Measurements from ENCODE around the gene DNAJC5G.

DNA sequence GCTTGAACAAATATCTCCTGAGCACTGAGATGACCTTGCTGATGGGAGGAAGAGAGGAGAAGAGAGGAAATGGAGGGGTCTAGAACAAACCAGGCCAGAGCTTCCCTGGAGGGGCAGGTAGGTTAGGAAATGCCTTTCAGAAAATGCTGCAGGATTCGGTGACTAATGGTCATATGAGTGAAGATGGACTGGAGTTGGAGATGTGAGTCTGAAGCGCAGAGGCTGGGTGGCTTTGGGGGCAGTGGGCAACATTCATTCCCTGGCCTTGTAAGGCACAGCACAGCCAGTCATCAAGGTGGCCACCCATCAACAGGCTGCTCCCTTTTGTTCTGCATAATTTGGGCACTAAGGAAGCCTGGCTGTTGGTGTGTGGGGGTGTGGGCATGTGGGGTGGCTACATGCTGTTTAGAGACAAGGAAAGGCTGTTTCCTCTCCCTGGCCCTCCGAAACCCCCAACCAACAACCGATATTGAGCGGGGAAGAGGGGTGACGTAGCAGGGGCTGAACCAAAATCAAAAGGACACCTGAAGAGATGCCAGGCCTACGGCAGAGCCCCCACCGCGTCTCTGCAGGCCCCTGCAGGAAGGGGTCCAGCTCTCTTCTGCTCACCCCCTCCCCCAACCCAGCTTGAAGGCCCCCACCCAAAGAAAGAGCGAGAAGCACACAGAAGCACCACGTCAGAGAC lies 13.8 kb upstream of the DNAJC5G start:
- TF ChIP-seq, protein P1, sequence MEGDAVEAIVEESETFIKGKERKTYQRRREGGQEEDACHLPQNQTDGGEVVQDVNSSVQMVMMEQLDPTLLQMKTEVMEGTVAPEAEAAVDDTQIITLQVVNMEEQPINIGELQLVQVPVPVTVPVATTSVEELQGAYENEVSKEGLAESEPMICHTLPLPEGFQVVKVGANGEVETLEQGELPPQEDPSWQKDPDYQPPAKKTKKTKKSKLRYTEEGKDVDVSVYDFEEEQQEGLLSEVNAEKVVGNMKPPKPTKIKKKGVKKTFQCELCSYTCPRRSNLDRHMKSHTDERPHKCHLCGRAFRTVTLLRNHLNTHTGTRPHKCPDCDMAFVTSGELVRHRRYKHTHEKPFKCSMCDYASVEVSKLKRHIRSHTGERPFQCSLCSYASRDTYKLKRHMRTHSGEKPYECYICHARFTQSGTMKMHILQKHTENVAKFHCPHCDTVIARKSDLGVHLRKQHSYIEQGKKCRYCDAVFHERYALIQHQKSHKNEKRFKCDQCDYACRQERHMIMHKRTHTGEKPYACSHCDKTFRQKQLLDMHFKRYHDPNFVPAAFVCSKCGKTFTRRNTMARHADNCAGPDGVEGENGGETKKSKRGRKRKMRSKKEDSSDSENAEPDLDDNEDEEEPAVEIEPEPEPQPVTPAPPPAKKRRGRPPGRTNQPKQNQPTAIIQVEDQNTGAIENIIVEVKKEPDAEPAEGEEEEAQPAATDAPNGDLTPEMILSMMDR (conservative IDR thresholded peaks at IDR 0.05) = no peak
- TF ChIP-seq ZFX (IDR thresholded peaks at IDR 0.05) = no peak
